ENCODE measurements around the gene TDRD12. TPM values are rescaled to one million over a fixed set of nuclear protein-coding genes. Genes with fewer than 3 reads are reported as not detected.

The TDRD12 gene
- total RNA-seq, 1 experiment from 2014 or later: 1.3 TPM

GRCh38 chr19:32743021-32743420 lies 23.5 kb downstream of the TDRD12 start (continued):
- TF ChIP-seq, protein P1, sequence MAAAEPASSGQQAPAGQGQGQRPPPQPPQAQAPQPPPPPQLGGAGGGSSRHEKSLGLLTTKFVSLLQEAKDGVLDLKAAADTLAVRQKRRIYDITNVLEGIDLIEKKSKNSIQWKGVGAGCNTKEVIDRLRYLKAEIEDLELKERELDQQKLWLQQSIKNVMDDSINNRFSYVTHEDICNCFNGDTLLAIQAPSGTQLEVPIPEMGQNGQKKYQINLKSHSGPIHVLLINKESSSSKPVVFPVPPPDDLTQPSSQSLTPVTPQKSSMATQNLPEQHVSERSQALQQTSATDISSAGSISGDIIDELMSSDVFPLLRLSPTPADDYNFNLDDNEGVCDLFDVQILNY (CRISPR knock-in tag; IDR thresholded peaks at IDR 0.05): no peak
- TF ChIP-seq MAX (CRISPR knock-in tag; IDR thresholded peaks at IDR 0.05): no peak
- TF ChIP-seq USF2 (CRISPR knock-in tag; IDR thresholded peaks at IDR 0.05): no peak
- TF ChIP-seq EMX1 (CRISPR knock-in tag; IDR thresholded peaks at IDR 0.05): no peak

- no peaks in the 10 kb centered on the region for H3K36me3 Mint-ChIP-seq
- no peaks in the 10 kb centered on the region for H3K4me1 Mint-ChIP-seq
- no peak overlapping the region for H3K4me3 Mint-ChIP-seq
- no peak for TF ChIP-seq ZNF512 (CRISPR knock-in tag; IDR thresholded peaks at IDR 0.05; ENCODE audit: borderline replicate concordance)
- TF ChIP-seq, protein P2, sequence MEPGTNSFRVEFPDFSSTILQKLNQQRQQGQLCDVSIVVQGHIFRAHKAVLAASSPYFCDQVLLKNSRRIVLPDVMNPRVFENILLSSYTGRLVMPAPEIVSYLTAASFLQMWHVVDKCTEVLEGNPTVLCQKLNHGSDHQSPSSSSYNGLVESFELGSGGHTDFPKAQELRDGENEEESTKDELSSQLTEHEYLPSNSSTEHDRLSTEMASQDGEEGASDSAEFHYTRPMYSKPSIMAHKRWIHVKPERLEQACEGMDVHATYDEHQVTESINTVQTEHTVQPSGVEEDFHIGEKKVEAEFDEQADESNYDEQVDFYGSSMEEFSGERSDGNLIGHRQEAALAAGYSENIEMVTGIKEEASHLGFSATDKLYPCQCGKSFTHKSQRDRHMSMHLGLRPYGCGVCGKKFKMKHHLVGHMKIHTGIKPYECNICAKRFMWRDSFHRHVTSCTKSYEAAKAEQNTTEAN (CRISPR knock-in tag; IDR thresholded peaks at IDR 0.05): no peak
- no peak for TF ChIP-seq MYBL2 (CRISPR knock-in tag; IDR thresholded peaks at IDR 0.05)
- TF ChIP-seq TEAD4 (CRISPR knock-in tag; IDR thresholded peaks at IDR 0.05): no peak
- TF ChIP-seq FOXK1 (CRISPR knock-in tag; IDR thresholded peaks at IDR 0.05): no peak
- TF ChIP-seq, protein P3, sequence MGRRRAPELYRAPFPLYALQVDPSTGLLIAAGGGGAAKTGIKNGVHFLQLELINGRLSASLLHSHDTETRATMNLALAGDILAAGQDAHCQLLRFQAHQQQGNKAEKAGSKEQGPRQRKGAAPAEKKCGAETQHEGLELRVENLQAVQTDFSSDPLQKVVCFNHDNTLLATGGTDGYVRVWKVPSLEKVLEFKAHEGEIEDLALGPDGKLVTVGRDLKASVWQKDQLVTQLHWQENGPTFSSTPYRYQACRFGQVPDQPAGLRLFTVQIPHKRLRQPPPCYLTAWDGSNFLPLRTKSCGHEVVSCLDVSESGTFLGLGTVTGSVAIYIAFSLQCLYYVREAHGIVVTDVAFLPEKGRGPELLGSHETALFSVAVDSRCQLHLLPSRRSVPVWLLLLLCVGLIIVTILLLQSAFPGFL (CRISPR knock-in tag; IDR thresholded peaks at IDR 0.05; ENCODE audit: borderline replicate concordance): no peak
- no peak for TF ChIP-seq SMAD4 (CRISPR knock-in tag; IDR thresholded peaks at IDR 0.05)
- no peak for TF ChIP-seq GRHL2 (CRISPR knock-in tag; IDR thresholded peaks at IDR 0.05; ENCODE audit: insufficient replicate concordance, severe bottlenecking)
- no peak for TF ChIP-seq ZNF416 (CRISPR knock-in tag; IDR thresholded peaks at IDR 0.05)
- TF ChIP-seq ZNF423 (CRISPR knock-in tag; IDR thresholded peaks at IDR 0.05): no peak
- TF ChIP-seq RORB (CRISPR knock-in tag; IDR thresholded peaks at IDR 0.05): no peak
- no peak for TF ChIP-seq SP1 (CRISPR knock-in tag; conservative IDR thresholded peaks at IDR 0.05)
- TF ChIP-seq EMX1 (CRISPR knock-in tag; IDR thresholded peaks at IDR 0.05): no peak
- no peak for TF ChIP-seq MLX (CRISPR knock-in tag; IDR thresholded peaks at IDR 0.05)
- TF ChIP-seq ETV6 (CRISPR knock-in tag; IDR thresholded peaks at IDR 0.05): no peak
- TF ChIP-seq NR2C2 (CRISPR knock-in tag; IDR thresholded peaks at IDR 0.05): no peak
- TF ChIP-seq ZBTB21 (CRISPR knock-in tag; IDR thresholded peaks at IDR 0.05; ENCODE audit: borderline replicate concordance): no peak
- TF ChIP-seq ELF4 (CRISPR knock-in tag; IDR thresholded peaks at IDR 0.05; ENCODE audit: low read depth): no peak
- no peak for TF ChIP-seq USF2 (CRISPR knock-in tag; IDR thresholded peaks at IDR 0.05)
- DNase-seq (ENCODE audit: low spot score) (no peak), ATAC-seq (no peak)
- ChIA-PET CTCF (no interaction called here), POLR2A (no interaction called here)
- no peaks in the 10 kb centered on the region for H3K9me3 Mint-ChIP-seq
- H3K27me3 Mint-ChIP-seq (ENCODE audit: low read depth): no peaks in the 10 kb centered on the region
- H3K27ac Mint-ChIP-seq: no peak overlapping the region
Measured at GRCh38 chr19:32743447-32743846, 23.9 kb downstream of the TDRD12 start.
